OCI-LY3 (cell line): Measurements from ENCODE around the gene CASZ1.

Experiments used
- EZH2phosphoT487 ChIP-seq: fragments of 200-600 bp; shearing (Covaris generic); IDR thresholded peaks from 2 replicates; pipeline ENCODE4 v1.6.1; 2018; ENCODE audit warnings: antibody characterized with exemption, mixed run types, low read depth
- TF ChIP-seq, protein P1 (sequence below): fragments of 200-600, 300-600 bp; sonication (generic); IDR thresholded peaks from 2 replicates; pipeline ENCODE4 v1.5.1; 2014; ENCODE audit warnings: antibody characterized with exemption, low read length, low read depth

GRCh38 chr1:10593750-10594149 is 202.7 kb downstream of the CASZ1 start:
- TF ChIP-seq, protein P1, sequence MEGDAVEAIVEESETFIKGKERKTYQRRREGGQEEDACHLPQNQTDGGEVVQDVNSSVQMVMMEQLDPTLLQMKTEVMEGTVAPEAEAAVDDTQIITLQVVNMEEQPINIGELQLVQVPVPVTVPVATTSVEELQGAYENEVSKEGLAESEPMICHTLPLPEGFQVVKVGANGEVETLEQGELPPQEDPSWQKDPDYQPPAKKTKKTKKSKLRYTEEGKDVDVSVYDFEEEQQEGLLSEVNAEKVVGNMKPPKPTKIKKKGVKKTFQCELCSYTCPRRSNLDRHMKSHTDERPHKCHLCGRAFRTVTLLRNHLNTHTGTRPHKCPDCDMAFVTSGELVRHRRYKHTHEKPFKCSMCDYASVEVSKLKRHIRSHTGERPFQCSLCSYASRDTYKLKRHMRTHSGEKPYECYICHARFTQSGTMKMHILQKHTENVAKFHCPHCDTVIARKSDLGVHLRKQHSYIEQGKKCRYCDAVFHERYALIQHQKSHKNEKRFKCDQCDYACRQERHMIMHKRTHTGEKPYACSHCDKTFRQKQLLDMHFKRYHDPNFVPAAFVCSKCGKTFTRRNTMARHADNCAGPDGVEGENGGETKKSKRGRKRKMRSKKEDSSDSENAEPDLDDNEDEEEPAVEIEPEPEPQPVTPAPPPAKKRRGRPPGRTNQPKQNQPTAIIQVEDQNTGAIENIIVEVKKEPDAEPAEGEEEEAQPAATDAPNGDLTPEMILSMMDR = no peak
- no peak for TF ChIP-seq EZH2phosphoT487
